BE2C (cell line): ENCODE results near the gene SLC22A12. TPM values are rescaled to one million over a fixed set of nuclear protein-coding genes. Genes with fewer than 3 reads are reported as not detected.

Experiments
- DNase-seq: peaks from one replicate; pipeline ENCODE4 v3.0.0-alpha.2; 2020
- H3K27me3 ChIP-seq: fragments of 250-450 bp; sonication (Bioruptor Pico); 2 replicates; pipeline ENCODE4 v1.5.1; 2020; ENCODE audit warnings: mild to moderate bottlenecking
- H3K36me3 ChIP-seq: fragments of 250-450 bp; sonication (Bioruptor Pico); 2 replicates; pipeline ENCODE4 v1.5.1; 2020; ENCODE audit warnings: mild to moderate bottlenecking
- H3K4me1 ChIP-seq: fragments of 250-450 bp; sonication (Bioruptor Pico); 2 replicates; pipeline ENCODE4 v1.5.1; 2020
- H3K4me3 ChIP-seq: 2 replicates; pipeline ENCODE4 v1.5.1; 2011; ENCODE audit warnings: low read depth, low read length
- H3K9me3 ChIP-seq: fragments of 250-450 bp; sonication (Bioruptor Pico); 2 replicates; pipeline ENCODE4 v1.5.1; 2020
- polyA plus RNA-seq: library from polyadenylated mRNA; unstranded; fragments of >200 nt; gene quantifications from one replicate; pipeline ENCODE4 v1.2.1, GENCODE V29; 2012; ENCODE audit warnings: low read depth, missing spikeins; ENCODE audit not compliant: insufficient read length, insufficient read depth
- TF ChIP-seq, protein P1 (sequence below): IDR thresholded peaks from 2 replicates; pipeline ENCODE4 v1.5.1; 2012; ENCODE audit warnings: mild to moderate bottlenecking, low read depth, low read length

SLC22A12 gene
- polyA plus RNA-seq, result not detected

DNA sequence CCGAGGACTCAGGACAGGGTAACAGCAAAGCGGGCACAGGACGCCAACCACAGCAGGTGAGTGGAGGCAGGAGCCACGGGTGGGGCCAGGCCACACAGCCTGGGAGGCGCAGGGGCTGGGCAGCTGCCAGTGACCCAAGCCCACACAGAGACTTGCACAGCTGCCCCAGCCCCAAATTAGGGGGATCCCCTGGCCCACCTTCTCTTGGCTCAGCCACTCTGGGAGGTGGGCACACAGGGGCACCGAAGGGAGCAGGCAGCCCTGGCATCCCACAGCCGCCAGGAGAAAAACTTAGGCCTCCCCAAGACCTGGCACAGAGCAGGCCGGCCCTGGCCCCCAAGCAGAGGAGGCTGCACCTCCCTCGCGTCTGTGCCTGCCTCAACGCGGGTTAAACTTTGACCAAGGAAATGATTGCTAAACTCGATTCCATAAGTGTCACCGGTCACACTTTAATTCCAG is at the start of gene SLC22A12:
TSS of gene SLC22A12 (plus strand) at position 458 of the 459 bp plus-strand sequence. CDS start 337 bp downstream, outside the sequence.
- no peaks in the 10 kb centered on the region for H3K36me3 ChIP-seq
- no peaks in the 10 kb centered on the region for H3K4me1 ChIP-seq
- H3K4me3 ChIP-seq, result no peak within 1 kb of the TSS
- DNase-seq, result no peak
- H3K9me3 ChIP-seq, result no peaks in the 10 kb centered on the region
- H3K27me3 ChIP-seq, result no peaks in the 10 kb centered on the region
- TF ChIP-seq, protein P1, sequence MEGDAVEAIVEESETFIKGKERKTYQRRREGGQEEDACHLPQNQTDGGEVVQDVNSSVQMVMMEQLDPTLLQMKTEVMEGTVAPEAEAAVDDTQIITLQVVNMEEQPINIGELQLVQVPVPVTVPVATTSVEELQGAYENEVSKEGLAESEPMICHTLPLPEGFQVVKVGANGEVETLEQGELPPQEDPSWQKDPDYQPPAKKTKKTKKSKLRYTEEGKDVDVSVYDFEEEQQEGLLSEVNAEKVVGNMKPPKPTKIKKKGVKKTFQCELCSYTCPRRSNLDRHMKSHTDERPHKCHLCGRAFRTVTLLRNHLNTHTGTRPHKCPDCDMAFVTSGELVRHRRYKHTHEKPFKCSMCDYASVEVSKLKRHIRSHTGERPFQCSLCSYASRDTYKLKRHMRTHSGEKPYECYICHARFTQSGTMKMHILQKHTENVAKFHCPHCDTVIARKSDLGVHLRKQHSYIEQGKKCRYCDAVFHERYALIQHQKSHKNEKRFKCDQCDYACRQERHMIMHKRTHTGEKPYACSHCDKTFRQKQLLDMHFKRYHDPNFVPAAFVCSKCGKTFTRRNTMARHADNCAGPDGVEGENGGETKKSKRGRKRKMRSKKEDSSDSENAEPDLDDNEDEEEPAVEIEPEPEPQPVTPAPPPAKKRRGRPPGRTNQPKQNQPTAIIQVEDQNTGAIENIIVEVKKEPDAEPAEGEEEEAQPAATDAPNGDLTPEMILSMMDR, result no peak

DNA sequence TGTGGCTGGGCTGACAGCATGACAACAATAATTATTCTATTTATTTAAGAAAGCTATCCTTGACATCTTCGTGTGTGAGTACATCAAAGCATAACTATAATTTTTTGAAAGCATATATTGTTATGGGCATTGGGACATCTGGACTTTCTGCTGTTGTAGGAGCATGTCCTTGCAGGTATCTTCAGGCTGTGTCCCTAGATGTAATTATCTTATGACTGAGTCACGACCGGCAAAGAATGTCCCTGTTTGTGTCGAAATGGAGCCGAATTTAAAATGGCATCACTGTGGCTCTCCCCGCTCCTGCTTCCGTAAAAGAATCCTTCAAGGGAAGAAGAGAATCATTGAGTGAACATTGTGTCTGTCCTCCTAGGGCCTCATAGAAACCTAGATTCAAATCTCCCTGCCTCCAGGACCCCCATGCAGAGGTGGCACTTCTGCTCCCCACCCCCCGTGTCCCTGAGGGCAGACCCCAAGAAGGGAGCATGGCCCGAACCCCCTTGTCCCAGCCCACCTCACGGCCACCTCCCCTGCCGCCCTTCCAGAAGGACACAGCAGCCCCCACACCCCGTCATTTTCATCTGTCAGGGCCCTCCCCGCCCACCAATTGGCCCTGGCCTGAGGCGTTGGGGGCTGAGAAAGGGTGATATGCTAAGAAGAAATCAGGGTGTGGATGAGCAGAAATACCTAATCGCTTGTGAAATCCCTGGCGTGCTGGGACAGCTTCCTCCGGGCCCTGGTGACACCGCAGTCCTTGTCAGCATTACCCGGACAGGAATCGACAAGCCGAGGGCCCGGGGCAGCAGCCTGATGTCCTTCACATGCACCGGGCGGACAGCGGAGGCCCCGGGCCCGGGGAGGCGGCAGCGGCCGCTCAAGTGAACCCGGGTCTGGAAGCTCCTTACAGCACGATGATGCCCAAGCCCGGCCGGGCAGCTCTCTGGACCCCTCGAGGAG is 48.6 kb upstream of the SLC22A12 start:
- no peak for DNase-seq
- TF ChIP-seq, protein P1, result no peak
- Histone ChIP-seq H3K36me3 (no peaks in the 10 kb centered on the region), H3K4me1 (no peaks in the 10 kb centered on the region), H3K4me3 (no peak overlapping the region), H3K27me3 (no peaks in the 10 kb centered on the region), H3K9me3 (no peaks in the 10 kb centered on the region)

DNA sequence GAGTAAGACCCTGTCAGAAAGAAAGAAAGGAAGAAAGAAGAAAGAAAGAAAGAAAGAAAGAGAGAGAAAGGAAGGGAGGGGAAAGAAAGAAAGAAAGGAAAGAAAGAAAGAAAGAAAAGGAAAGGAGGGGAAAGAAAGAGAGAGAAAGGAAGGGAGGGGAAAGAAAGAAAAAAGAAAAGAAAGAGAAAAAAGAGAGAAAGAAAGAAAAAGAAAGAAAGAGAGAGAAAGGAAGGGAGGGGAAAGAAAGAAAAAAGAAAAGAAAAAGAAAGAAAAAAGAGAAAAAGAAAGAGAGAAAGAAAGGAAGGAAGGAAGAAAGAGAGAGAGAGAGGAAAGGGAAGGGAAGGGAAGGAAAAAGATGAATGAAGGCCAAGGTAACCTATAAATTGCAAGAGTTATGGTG is 47.2 kb upstream of the SLC22A12 start:
- DNase-seq, result no peak
- no peaks in the 10 kb centered on the region for H3K4me1 ChIP-seq
- H3K9me3 ChIP-seq, result no peaks in the 10 kb centered on the region
- H3K27me3 ChIP-seq, result no peaks in the 10 kb centered on the region
- no peaks in the 10 kb centered on the region for H3K36me3 ChIP-seq
- TF ChIP-seq, protein P1, result no peak
- no peak overlapping the region for H3K4me3 ChIP-seq

DNA sequence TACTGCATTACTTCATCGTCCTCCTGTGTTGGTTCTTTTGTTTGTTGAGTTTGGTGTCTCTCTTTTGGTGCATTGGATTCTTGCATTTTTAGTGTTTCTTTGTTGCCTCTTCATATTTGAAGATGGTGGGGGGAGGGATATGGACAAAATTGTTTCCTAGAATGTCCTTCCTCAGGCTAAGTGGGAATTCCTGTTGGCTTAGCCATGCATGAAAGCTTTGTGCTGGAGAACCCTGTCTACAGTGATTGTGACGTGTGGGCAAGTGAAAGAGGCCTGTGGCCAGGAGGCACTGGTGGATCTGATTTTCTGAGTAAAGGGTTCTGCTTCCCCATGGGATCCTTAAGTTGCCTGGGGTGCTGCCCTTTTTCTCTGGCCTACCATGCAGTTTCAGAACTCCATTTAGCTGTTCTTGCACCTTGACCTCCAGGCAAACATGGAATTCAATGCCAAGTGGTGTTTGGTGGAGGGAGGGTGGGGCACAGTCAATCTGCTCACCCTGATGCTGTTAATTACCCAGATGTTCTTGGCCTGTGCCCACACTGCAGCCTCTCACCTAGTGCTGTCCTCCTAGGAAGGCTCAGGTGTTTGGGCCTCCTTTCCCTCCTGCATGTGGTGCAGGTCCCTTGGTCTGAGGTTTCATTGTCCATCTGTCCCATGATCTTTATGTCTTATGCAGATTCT is 46.3 kb upstream of the SLC22A12 start:
- no peak overlapping the region for H3K4me3 ChIP-seq
- no peaks in the 10 kb centered on the region for H3K36me3 ChIP-seq
- H3K4me1 ChIP-seq, result no peaks in the 10 kb centered on the region
- TF ChIP-seq, protein P1, result no peak
- no peaks in the 10 kb centered on the region for H3K27me3 ChIP-seq
- no peak for DNase-seq
- H3K9me3 ChIP-seq, result no peaks in the 10 kb centered on the region

DNA sequence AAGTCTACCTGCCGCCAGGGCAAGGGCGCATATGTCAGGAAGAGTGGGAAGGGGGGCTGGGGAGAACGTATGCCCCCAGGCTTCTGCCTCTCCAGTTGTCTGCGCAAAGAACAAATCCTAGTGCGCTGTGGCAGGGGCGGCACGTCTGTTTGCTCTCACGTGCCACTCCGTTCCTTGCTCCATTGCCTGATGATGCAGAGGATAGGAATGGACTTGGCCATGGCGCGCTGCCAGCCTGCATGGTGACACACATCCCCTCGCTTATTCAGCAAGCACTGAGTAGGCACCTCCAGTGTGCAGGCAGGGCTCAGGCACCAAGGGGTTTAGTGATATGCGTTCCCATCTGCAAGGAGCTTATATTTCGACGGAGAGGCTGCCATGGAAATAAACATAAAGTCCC is 45.4 kb upstream of the SLC22A12 start:
- Histone ChIP-seq H3K27me3 (no peaks in the 10 kb centered on the region), H3K9me3 (no peaks in the 10 kb centered on the region), H3K36me3 (no peaks in the 10 kb centered on the region), H3K4me3 (no peak overlapping the region), H3K4me1 (no peaks in the 10 kb centered on the region)
- no peak for DNase-seq
- TF ChIP-seq, protein P1, result no peak
